ENCODE data around the gene PKMYT1.

The PKMYT1 gene

DNA sequence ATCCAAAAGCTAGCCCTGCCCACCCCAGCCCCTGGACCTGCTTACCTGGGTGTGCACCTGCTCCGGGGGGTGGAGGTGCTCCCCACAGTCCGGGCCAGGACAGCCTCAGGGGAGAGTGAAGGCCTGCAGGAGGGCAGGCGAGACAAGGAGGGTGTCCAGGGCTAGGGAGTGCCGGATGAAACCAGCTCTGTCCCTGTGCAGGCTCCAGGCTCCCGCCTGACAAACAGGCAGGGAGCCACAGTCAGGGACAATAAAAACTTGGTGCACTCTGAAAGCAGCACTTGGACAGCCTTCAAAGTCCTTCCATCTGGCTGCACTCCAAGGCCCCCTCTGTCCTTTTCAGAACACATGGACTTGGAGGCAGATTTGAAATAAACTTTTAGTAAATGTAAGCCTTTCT, 7.2 kb downstream of the PKMYT1 start:
- DNase-seq (ENCODE audit: extremely low spot score) = no peak
- POLR2A ChIA-PET = no interaction called here
- TF ChIP-seq, protein P1, sequence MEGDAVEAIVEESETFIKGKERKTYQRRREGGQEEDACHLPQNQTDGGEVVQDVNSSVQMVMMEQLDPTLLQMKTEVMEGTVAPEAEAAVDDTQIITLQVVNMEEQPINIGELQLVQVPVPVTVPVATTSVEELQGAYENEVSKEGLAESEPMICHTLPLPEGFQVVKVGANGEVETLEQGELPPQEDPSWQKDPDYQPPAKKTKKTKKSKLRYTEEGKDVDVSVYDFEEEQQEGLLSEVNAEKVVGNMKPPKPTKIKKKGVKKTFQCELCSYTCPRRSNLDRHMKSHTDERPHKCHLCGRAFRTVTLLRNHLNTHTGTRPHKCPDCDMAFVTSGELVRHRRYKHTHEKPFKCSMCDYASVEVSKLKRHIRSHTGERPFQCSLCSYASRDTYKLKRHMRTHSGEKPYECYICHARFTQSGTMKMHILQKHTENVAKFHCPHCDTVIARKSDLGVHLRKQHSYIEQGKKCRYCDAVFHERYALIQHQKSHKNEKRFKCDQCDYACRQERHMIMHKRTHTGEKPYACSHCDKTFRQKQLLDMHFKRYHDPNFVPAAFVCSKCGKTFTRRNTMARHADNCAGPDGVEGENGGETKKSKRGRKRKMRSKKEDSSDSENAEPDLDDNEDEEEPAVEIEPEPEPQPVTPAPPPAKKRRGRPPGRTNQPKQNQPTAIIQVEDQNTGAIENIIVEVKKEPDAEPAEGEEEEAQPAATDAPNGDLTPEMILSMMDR (IDR thresholded peaks at IDR 0.05; ENCODE audit: control extremely low read depth, extremely low read depth, low read depth, missing control alignments) = no peak
- CTCF ChIA-PET = interaction anchor here (2.1 to 2.3 kb wide), 3 partner anchors 10 to 46 kb away, joined by 5 to 11 read pairs (median 7); partner anchors contain the start of gene KREMEN2

- DNase-seq (ENCODE audit: extremely low spot score) = no peak
- TF ChIP-seq, protein P1 (IDR thresholded peaks at IDR 0.05; ENCODE audit: control extremely low read depth, extremely low read depth, low read depth, missing control alignments) = no peak
Measured at GRCh38 chr16:2971985-2972784, 8.1 kb downstream of the PKMYT1 start.

GRCh38 chr16:2971134-2971984, 8.9 kb downstream of the PKMYT1 start:
- TF ChIP-seq, protein P1 (IDR thresholded peaks at IDR 0.05; ENCODE audit: control extremely low read depth, extremely low read depth, low read depth, missing control alignments) = no peak
- ChIA-PET POLR2A (interaction anchor here (0.6 kb wide), 1 partner anchor 721 kb away, joined by 5 read pairs; no protein-coding TSS in a partner anchor), CTCF (interaction anchor here (0.6 to 2.1 kb wide), 5 partner anchors 8 to 174 kb away, joined by 3 to 11 read pairs (median 4); partner anchors contain the start of gene KREMEN2)
- DNase-seq (ENCODE audit: extremely low spot score) = no peak

More at GRCh38 chr16:2971985-2972784, 8.1 kb downstream of the PKMYT1 start:
- ChIA-PET CTCF (interaction anchor here (0.6 to 2.3 kb wide), 6 partner anchors 9 to 175 kb away, joined by 3 to 11 read pairs (median 4); partner anchors contain the start of gene KREMEN2), POLR2A (no interaction called here)

- DNase-seq (ENCODE audit: extremely low spot score) = no peak
- ChIA-PET POLR2A (interaction anchor here (0.7 kb wide), 1 partner anchor 10 kb away, joined by 3 read pairs; the partner anchor contains the start of gene PKMYT1), CTCF (interaction anchor here (0.7 to 2.0 kb wide), 11 partner anchors 8 to 102 kb away, joined by 3 to 9 read pairs (median 3); partner anchors contain the start of gene PKMYT1)
- TF ChIP-seq, protein P1 (IDR thresholded peaks at IDR 0.05; ENCODE audit: control extremely low read depth, extremely low read depth, low read depth, missing control alignments) = no peak
Measured at GRCh38 chr16:2970563-2970962, 9.7 kb downstream of the PKMYT1 start.

GRCh38 chr16:2969545-2970521, 10.4 kb downstream of the PKMYT1 start:
- peak; percentile 87 for DNase-seq (ENCODE audit: extremely low spot score)
- ChIA-PET POLR2A (interaction anchor here (0.7 kb wide), 1 partner anchor 11 kb away, joined by 3 read pairs; the partner anchor contains the start of gene PKMYT1), CTCF (interaction anchor here (0.6 to 2.0 kb wide), 14 partner anchors 8 to 151 kb away, joined by 3 to 9 read pairs (median 3); partner anchors contain the start of gene PKMYT1)
- TF ChIP-seq, protein P1 (IDR thresholded peaks at IDR 0.05; ENCODE audit: control extremely low read depth, extremely low read depth, low read depth, missing control alignments) = peak; percentile 58
